ENCODE data around the gene TMBIM1.

DNA sequence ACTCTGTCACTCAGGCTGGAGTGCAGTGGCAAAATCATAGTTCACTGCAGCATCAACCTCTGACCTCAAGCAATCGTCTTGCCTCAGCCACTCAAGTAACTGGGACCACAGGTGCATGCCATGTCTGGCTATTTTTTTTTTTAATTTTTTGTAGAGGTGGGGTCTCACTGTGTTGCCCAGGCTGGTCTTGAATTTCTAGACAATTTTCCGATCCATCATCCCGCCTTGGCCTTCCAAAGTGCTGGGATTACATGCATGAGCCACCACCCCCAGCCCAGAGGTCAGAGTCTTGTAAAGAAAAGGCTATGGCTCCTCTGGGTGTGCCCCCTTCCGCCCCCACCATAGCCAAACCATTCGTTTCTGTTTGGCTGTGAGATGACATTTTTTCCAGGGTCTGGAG, 13.1 kb upstream of the TMBIM1 start:
- TF ChIP-seq CTCF (IDR thresholded peaks at IDR 0.05; ENCODE audit: low read depth, low read length) (no peak), EZH2phosphoT487 (IDR thresholded peaks at IDR 0.05; ENCODE audit: low read depth) (no peak)

Measured in OCI-LY3 (cell line).